Measurements from ENCODE around the gene BASP1.

The BASP1 gene

GRCh38 chr5:17277907-17278306 is 60.5 kb downstream of the BASP1 start:
- H3K4me1 Mint-ChIP-seq = no peaks in the 10 kb centered on the region

GRCh38 chr5:17278931-17279330 is 61.5 kb downstream of the BASP1 start:
- no peaks in the 10 kb centered on the region for H3K27me3 Mint-ChIP-seq

More at GRCh38 chr5:17277907-17278306, 60.5 kb downstream of the BASP1 start:
- no peaks in the 10 kb centered on the region for H3K36me3 Mint-ChIP-seq
- H3K9me3 Mint-ChIP-seq = no peaks in the 10 kb centered on the region
- H3K27me3 Mint-ChIP-seq = no peaks in the 10 kb centered on the region
- H3K27ac Mint-ChIP-seq = no peak overlapping the region
- H3K4me3 Mint-ChIP-seq = no peak overlapping the region

GRCh38 chr5:17279487-17279886 is 62.1 kb downstream of the BASP1 start:
- Mint-ChIP-seq H3K36me3 (no peaks in the 10 kb centered on the region), H3K27ac (no peak overlapping the region), H3K4me1 (no peaks in the 10 kb centered on the region), H3K9me3 (no peaks in the 10 kb centered on the region), H3K4me3 (no peak overlapping the region), H3K27me3 (no peaks in the 10 kb centered on the region)

More at GRCh38 chr5:17278931-17279330, 61.5 kb downstream of the BASP1 start:
- H3K36me3 Mint-ChIP-seq = no peaks in the 10 kb centered on the region
- H3K9me3 Mint-ChIP-seq = no peaks in the 10 kb centered on the region
- no peak overlapping the region for H3K27ac Mint-ChIP-seq
- no peak overlapping the region for H3K4me3 Mint-ChIP-seq
- no peaks in the 10 kb centered on the region for H3K4me1 Mint-ChIP-seq

- Mint-ChIP-seq H3K27ac (peak overlapping the region; percentile 46), H3K36me3 (no peaks in the 10 kb centered on the region), H3K27me3 (no peaks in the 10 kb centered on the region), H3K4me1 (no peaks in the 10 kb centered on the region), H3K4me3 (no peak overlapping the region), H3K9me3 (no peaks in the 10 kb centered on the region)
Observed at GRCh38 chr5:17282283-17283120, 65.1 kb downstream of the BASP1 start.

GRCh38 chr5:17283121-17283415 is 65.6 kb downstream of the BASP1 start:
- no peak overlapping the region for H3K27ac Mint-ChIP-seq
- peaks cover 4% of the 10 kb centered on the region for H3K9me3 Mint-ChIP-seq
- H3K27me3 Mint-ChIP-seq = no peaks in the 10 kb centered on the region
- no peaks in the 10 kb centered on the region for H3K36me3 Mint-ChIP-seq
- H3K4me1 Mint-ChIP-seq = no peaks in the 10 kb centered on the region
- H3K4me3 Mint-ChIP-seq = no peak overlapping the region

- H3K27me3 Mint-ChIP-seq = no peaks in the 10 kb centered on the region
- no peaks in the 10 kb centered on the region for H3K36me3 Mint-ChIP-seq
- no peaks in the 10 kb centered on the region for H3K4me1 Mint-ChIP-seq
- peaks cover 6% of the 10 kb centered on the region for H3K9me3 Mint-ChIP-seq
- no peak overlapping the region for H3K27ac Mint-ChIP-seq
- no peak overlapping the region for H3K4me3 Mint-ChIP-seq
Observed at GRCh38 chr5:17287501-17288155, 70.2 kb downstream of the BASP1 start.

GRCh38 chr5:17288570-17288969 is 71.1 kb downstream of the BASP1 start:
- H3K4me3 Mint-ChIP-seq = no peak overlapping the region
- no peaks in the 10 kb centered on the region for H3K4me1 Mint-ChIP-seq
- no peaks in the 10 kb centered on the region for H3K36me3 Mint-ChIP-seq
- H3K27ac Mint-ChIP-seq = no peak overlapping the region
- no peaks in the 10 kb centered on the region for H3K27me3 Mint-ChIP-seq
- H3K9me3 Mint-ChIP-seq = peaks cover 6% of the 10 kb centered on the region

- Mint-ChIP-seq H3K9me3 (peaks cover 6% of the 10 kb centered on the region), H3K4me1 (no peaks in the 10 kb centered on the region), H3K27me3 (no peaks in the 10 kb centered on the region), H3K4me3 (no peak overlapping the region), H3K36me3 (no peaks in the 10 kb centered on the region), H3K27ac (no peak overlapping the region)
Observed at GRCh38 chr5:17289681-17290539, 72.5 kb downstream of the BASP1 start.

GRCh38 chr5:17290540-17290974 is 73.1 kb downstream of the BASP1 start:
- peaks cover 6% of the 10 kb centered on the region for H3K9me3 Mint-ChIP-seq
- H3K27me3 Mint-ChIP-seq = no peaks in the 10 kb centered on the region
- no peak overlapping the region for H3K4me3 Mint-ChIP-seq
- H3K36me3 Mint-ChIP-seq = no peaks in the 10 kb centered on the region
- H3K4me1 Mint-ChIP-seq = no peaks in the 10 kb centered on the region
- no peak overlapping the region for H3K27ac Mint-ChIP-seq

- Mint-ChIP-seq H3K27me3 (no peaks in the 10 kb centered on the region), H3K4me3 (no peak overlapping the region), H3K27ac (no peak overlapping the region), H3K36me3 (no peaks in the 10 kb centered on the region), H3K9me3 (peaks cover 6% of the 10 kb centered on the region), H3K4me1 (no peaks in the 10 kb centered on the region)
Observed at GRCh38 chr5:17292434-17293015, 75.1 kb downstream of the BASP1 start.

- H3K27ac Mint-ChIP-seq = no peak overlapping the region
- no peak overlapping the region for H3K4me3 Mint-ChIP-seq
- no peaks in the 10 kb centered on the region for H3K36me3 Mint-ChIP-seq
- H3K4me1 Mint-ChIP-seq = no peaks in the 10 kb centered on the region
- no peaks in the 10 kb centered on the region for H3K9me3 Mint-ChIP-seq
- H3K27me3 Mint-ChIP-seq = no peaks in the 10 kb centered on the region
Observed at GRCh38 chr5:17294639-17295311, 77.3 kb downstream of the BASP1 start.

GRCh38 chr5:17295671-17296070 is 78.2 kb downstream of the BASP1 start:
- Mint-ChIP-seq H3K27ac (no peak overlapping the region), H3K36me3 (no peaks in the 10 kb centered on the region), H3K4me3 (no peak overlapping the region), H3K27me3 (no peaks in the 10 kb centered on the region), H3K9me3 (no peaks in the 10 kb centered on the region), H3K4me1 (no peaks in the 10 kb centered on the region)

- H3K27ac Mint-ChIP-seq = no peak overlapping the region
- H3K9me3 Mint-ChIP-seq = no peaks in the 10 kb centered on the region
- no peaks in the 10 kb centered on the region for H3K4me1 Mint-ChIP-seq
- H3K4me3 Mint-ChIP-seq = no peak overlapping the region
- no peaks in the 10 kb centered on the region for H3K27me3 Mint-ChIP-seq
- H3K36me3 Mint-ChIP-seq = no peaks in the 10 kb centered on the region
Observed at GRCh38 chr5:17302106-17302505, 84.7 kb downstream of the BASP1 start.

GRCh38 chr5:17302604-17303003 is 85.2 kb downstream of the BASP1 start:
- Mint-ChIP-seq H3K27me3 (no peaks in the 10 kb centered on the region), H3K4me1 (no peaks in the 10 kb centered on the region), H3K4me3 (no peak overlapping the region), H3K36me3 (no peaks in the 10 kb centered on the region), H3K27ac (no peak overlapping the region), H3K9me3 (no peaks in the 10 kb centered on the region)

- Mint-ChIP-seq H3K4me1 (no peaks in the 10 kb centered on the region), H3K9me3 (no peaks in the 10 kb centered on the region), H3K4me3 (no peak overlapping the region), H3K27ac (no peak overlapping the region), H3K36me3 (no peaks in the 10 kb centered on the region), H3K27me3 (no peaks in the 10 kb centered on the region)
Observed at GRCh38 chr5:17304282-17304681, 86.9 kb downstream of the BASP1 start.
